ENCODE data around the gene DLX4.
A peak's percentile ranks its signal among the peaks of the same experiment; 100 is the strongest.

DLX4 gene

DNA sequence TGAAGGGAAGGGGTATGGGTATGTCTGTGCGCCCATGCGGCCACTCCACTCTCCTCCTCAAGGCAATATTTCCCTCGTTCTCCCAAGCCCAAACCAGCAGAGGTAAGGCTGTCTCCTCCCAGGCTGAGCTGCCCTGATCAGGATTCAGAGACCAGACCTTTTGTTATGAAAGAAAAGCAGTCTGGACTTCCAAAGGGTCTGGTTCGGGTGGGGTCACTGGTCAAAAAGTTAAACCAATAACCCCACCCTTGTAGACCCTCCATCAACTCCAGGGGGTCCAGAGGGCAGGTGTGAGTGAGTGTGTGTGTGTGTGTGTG lies 5.7 kb upstream of the DLX4 start:
- DNase-seq: no peak
- no peak overlapping the region for H3K4me3 ChIP-seq (ENCODE audit: low read depth, low read length)

DNA sequence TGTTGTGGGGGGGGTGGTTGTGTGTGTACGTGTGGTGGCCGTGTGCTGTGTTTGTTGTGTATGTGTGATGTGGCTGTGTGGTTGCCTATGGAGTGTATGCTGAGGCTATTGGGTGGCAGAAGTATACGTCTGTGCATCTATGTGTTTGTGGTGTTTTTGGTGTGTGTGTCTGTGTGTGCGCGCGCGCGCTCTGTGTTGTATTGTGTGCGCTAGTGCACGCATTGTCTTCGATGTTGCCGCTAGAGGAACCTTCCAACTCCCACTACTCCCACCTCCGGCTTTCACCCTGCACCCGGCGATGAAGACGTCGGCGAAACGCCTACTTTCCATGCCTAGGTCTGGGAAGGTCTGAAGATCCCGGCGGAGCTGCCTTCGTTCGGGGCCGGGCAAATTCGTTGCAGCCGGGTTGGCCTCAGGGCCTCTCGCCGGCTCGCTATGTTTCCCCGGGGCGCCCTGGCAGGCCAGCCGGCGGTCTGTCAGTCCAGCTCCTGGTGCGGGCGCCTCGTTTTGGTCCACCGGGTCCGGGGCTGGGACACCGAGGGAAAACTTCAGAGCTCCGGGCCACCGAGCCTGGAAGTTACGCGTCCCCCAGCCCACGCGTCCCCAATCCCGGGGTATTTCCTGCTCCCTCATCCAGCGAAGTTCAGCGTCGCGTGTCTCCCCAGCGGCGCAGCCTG lies 5.2 kb upstream of the DLX4 start:
- H3K27ac ChIP-seq: no peak overlapping the region
- H3K4me3 ChIP-seq (ENCODE audit: low read depth, low read length): no peak overlapping the region
- H3K36me3 ChIP-seq: no peaks in the 10 kb centered on the region
- no peak for DNase-seq
- no peaks in the 10 kb centered on the region for H3K27me3 ChIP-seq (ENCODE audit: insufficient read depth, low read depth, severe bottlenecking)
- no peaks in the 10 kb centered on the region for H3K9me3 ChIP-seq (ENCODE audit: severe bottlenecking)
- TF ChIP-seq, protein P1, sequence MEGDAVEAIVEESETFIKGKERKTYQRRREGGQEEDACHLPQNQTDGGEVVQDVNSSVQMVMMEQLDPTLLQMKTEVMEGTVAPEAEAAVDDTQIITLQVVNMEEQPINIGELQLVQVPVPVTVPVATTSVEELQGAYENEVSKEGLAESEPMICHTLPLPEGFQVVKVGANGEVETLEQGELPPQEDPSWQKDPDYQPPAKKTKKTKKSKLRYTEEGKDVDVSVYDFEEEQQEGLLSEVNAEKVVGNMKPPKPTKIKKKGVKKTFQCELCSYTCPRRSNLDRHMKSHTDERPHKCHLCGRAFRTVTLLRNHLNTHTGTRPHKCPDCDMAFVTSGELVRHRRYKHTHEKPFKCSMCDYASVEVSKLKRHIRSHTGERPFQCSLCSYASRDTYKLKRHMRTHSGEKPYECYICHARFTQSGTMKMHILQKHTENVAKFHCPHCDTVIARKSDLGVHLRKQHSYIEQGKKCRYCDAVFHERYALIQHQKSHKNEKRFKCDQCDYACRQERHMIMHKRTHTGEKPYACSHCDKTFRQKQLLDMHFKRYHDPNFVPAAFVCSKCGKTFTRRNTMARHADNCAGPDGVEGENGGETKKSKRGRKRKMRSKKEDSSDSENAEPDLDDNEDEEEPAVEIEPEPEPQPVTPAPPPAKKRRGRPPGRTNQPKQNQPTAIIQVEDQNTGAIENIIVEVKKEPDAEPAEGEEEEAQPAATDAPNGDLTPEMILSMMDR (IDR thresholded peaks at IDR 0.05; ENCODE audit: low read depth, low read length): no peak

More for the DNA sequence above, 5.7 kb upstream of the DLX4 start:
- Histone ChIP-seq H3K27me3 (ENCODE audit: insufficient read depth, low read depth, severe bottlenecking) (no peaks in the 10 kb centered on the region), H3K9me3 (ENCODE audit: severe bottlenecking) (no peaks in the 10 kb centered on the region), H3K27ac (no peak overlapping the region), H3K36me3 (no peaks in the 10 kb centered on the region)
- TF ChIP-seq, protein P1 (IDR thresholded peaks at IDR 0.05; ENCODE audit: low read depth, low read length): no peak

DNA sequence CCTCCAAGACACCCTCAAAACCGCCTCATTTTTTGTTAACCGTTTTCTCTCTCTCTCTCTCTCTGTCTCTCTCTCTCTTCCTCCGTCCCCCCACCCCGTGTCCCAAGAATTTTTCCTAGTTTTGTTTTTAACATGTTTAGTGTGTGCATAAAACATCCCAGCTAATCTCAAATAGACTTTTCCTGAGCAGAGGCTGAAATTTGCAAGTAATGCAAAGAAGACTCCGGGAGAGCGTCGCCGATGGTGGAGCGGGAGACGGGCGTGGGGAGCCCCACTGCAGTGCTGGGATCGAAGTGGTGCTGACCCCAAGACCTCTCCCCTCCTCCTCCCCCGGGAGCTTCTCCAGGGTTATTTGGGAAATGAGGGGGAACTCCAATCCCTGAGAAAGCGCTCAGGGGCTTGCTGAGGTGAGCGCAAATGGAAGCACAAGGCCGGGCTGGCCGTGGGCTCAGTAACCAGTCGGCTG lies 4.7 kb upstream of the DLX4 start:
- H3K36me3 ChIP-seq: no peaks in the 10 kb centered on the region
- DNase-seq: no peak
- H3K9me3 ChIP-seq (ENCODE audit: severe bottlenecking): no peaks in the 10 kb centered on the region
- H3K4me3 ChIP-seq (ENCODE audit: low read depth, low read length): no peak overlapping the region
- no peak overlapping the region for H3K27ac ChIP-seq
- no peaks in the 10 kb centered on the region for H3K27me3 ChIP-seq (ENCODE audit: insufficient read depth, low read depth, severe bottlenecking)
- TF ChIP-seq, protein P1 (IDR thresholded peaks at IDR 0.05; ENCODE audit: low read depth, low read length): no peak

DNA sequence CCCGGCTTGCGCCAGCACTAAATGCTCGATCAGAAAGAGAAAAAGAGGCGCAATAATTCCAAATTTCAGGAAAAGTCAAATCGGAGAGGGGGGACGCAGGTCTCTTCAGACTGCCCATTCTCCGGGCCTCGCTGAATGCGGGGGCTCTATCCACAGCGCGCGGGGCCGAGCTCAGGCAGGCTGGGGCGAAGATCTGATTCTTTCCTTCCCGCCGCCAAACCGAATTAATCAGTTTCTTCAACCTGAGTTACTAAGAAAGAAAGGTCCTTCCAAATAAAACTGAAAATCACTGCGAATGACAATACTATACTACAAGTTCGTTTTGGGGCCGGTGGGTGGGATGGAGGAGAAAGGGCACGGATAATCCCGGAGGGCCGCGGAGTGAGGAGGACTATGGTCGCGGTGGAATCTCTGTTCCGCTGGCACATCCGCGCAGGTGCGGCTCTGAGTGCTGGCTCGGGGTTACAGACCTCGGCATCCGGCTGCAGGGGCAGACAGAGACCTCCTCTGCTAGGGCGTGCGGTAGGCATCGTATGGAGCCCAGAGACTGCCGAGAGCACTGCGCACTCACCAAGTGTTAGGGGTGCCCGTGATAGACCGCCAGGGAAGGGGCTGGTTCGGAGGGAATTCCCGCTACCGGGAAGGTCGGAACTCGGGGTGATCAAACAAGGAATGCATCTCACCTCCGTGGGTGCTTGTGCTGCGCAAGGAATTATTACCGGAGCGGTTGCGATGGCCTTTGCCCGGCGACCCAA lies 4.0 kb upstream of the DLX4 start:
- no peaks in the 10 kb centered on the region for H3K36me3 ChIP-seq
- TF ChIP-seq, protein P1 (IDR thresholded peaks at IDR 0.05; ENCODE audit: low read depth, low read length): no peak
- no peak for DNase-seq
- H3K27ac ChIP-seq: no peak overlapping the region
- peak overlapping the region; percentile 10 for H3K4me3 ChIP-seq (ENCODE audit: low read depth, low read length)
- no peaks in the 10 kb centered on the region for H3K27me3 ChIP-seq (ENCODE audit: insufficient read depth, low read depth, severe bottlenecking)
- no peaks in the 10 kb centered on the region for H3K9me3 ChIP-seq (ENCODE audit: severe bottlenecking)

DNA sequence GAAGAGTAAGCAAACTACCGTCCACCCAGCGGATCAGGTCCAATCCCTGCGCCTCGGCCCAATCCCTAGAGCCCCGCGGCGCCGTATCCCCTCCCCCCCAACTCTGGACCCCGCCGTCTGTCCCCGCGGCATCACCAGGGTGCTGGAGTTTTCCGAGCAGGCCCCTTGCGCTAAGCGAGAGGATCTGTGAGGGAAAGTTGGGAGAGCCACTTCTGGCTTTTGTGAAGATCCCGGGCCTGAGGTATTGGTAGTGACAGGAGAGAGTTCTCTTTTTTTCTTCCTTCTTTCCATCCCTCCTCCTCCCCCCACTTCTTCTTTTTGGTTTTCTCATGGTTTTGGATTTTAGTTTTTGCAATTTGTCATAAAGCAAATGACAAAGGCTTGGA lies 3.5 kb upstream of the DLX4 start:
- H3K27ac ChIP-seq: no peak overlapping the region
- peak overlapping the region; percentile 10 for H3K4me3 ChIP-seq (ENCODE audit: low read depth, low read length)
- no peaks in the 10 kb centered on the region for H3K9me3 ChIP-seq (ENCODE audit: severe bottlenecking)
- H3K27me3 ChIP-seq (ENCODE audit: insufficient read depth, low read depth, severe bottlenecking): no peaks in the 10 kb centered on the region
- no peaks in the 10 kb centered on the region for H3K36me3 ChIP-seq
- TF ChIP-seq, protein P1 (IDR thresholded peaks at IDR 0.05; ENCODE audit: low read depth, low read length): no peak
- DNase-seq: no peak
